Progenitor cell of endocrine pancreas (in vitro differentiated cells): ENCODE measurements around the gene CCND1. TPM values are rescaled to one million over a fixed set of nuclear protein-coding genes. Genes with fewer than 3 reads are reported as not detected.

Experiments
- DNase-seq: peaks from one replicate; pipeline ENCODE4 v3.0.0; 2021; ENCODE audit warnings: low spot score; ENCODE audit not compliant: unreplicated experiment
- H3K27ac Mint-ChIP-seq: 2 replicates; pipeline ENCODE4 v1.8.0; 2021; ENCODE audit warnings: mild to moderate bottlenecking, moderate library complexity, mixed read lengths
- H3K27me3 Mint-ChIP-seq: 2 replicates; pipeline ENCODE4 v1.8.0; 2021; ENCODE audit warnings: mixed read lengths
- H3K36me3 Mint-ChIP-seq: 2 replicates; pipeline ENCODE4 v1.8.0; 2022; ENCODE audit warnings: mixed read lengths; ENCODE audit not compliant: insufficient read depth
- H3K4me1 Mint-ChIP-seq: 2 replicates; pipeline ENCODE4 v1.8.0; 2021; ENCODE audit warnings: low read depth, mixed read lengths
- H3K4me3 Mint-ChIP-seq: 2 replicates; pipeline ENCODE4 v1.8.0; 2021; ENCODE audit warnings: low read depth, mild to moderate bottlenecking, moderate library complexity, mixed read lengths
- H3K9me3 Mint-ChIP-seq: 2 replicates; pipeline ENCODE4 v1.8.0; 2021; ENCODE audit warnings: low read depth, mixed read lengths
- CTCF ChIP-seq: fragments of 200-600 bp; sonication (generic); IDR thresholded peaks from one replicate; pipeline ENCODE4 v1.5.0; 2021; ENCODE audit warnings: antibody characterized with exemption, mild to moderate bottlenecking; ENCODE audit not compliant: unreplicated experiment
- total RNA-seq: library from RNA; stranded (reverse); gene quantifications from 2 replicates; pipeline ENCODE4 v1.2.1, GENCODE V29; 2021

Gene CCND1
- total RNA-seq, 1 donor from 2014 or later: 437 TPM

- no peak overlapping the region for H3K4me3 Mint-ChIP-seq
- no peak for TF ChIP-seq CTCF
- peaks cover 23% of the 10 kb centered on the region for H3K27me3 Mint-ChIP-seq
- no peaks in the 10 kb centered on the region for H3K36me3 Mint-ChIP-seq
- peaks cover 3% of the 10 kb centered on the region for H3K4me1 Mint-ChIP-seq
- no peak overlapping the region for H3K27ac Mint-ChIP-seq
- H3K9me3 Mint-ChIP-seq: peaks cover 8% of the 10 kb centered on the region
- no peak for DNase-seq
These were observed 36.9 kb upstream of the CCND1 start for GRCh38 chr11:69604055-69604454.

GRCh38 chr11:69605737-69606526 lies 35.0 kb upstream of the CCND1 start:
- H3K4me3 Mint-ChIP-seq: no peak overlapping the region
- no peak for DNase-seq
- no peak for TF ChIP-seq CTCF
- H3K27ac Mint-ChIP-seq: no peak overlapping the region
- peaks cover 3% of the 10 kb centered on the region for H3K4me1 Mint-ChIP-seq
- no peaks in the 10 kb centered on the region for H3K36me3 Mint-ChIP-seq
- H3K27me3 Mint-ChIP-seq: peaks cover 21% of the 10 kb centered on the region
- peaks cover 13% of the 10 kb centered on the region for H3K9me3 Mint-ChIP-seq

- no peak for TF ChIP-seq CTCF
- DNase-seq: no peak
- peaks cover 3% of the 10 kb centered on the region for H3K4me1 Mint-ChIP-seq
- H3K36me3 Mint-ChIP-seq: no peaks in the 10 kb centered on the region
- H3K9me3 Mint-ChIP-seq: peaks cover 13% of the 10 kb centered on the region
- peaks cover 6% of the 10 kb centered on the region for H3K27me3 Mint-ChIP-seq
- H3K4me3 Mint-ChIP-seq: no peak overlapping the region
- no peak overlapping the region for H3K27ac Mint-ChIP-seq
These were observed 31.6 kb upstream of the CCND1 start for GRCh38 chr11:69609351-69609750.

GRCh38 chr11:69611548-69612526 lies 29.1 kb upstream of the CCND1 start:
- no peaks in the 10 kb centered on the region for H3K4me1 Mint-ChIP-seq
- H3K36me3 Mint-ChIP-seq: no peaks in the 10 kb centered on the region

More at GRCh38 chr11:69611548-69612526, 29.1 kb upstream of the CCND1 start:
- Mint-ChIP-seq H3K27ac (no peak overlapping the region), H3K27me3 (peaks cover 6% of the 10 kb centered on the region), H3K9me3 (peaks cover 13% of the 10 kb centered on the region), H3K4me3 (no peak overlapping the region)
- no peak for DNase-seq
- TF ChIP-seq CTCF: no peak
